Measurements from ENCODE around the gene CCDC6. TPM values are rescaled to one million over a fixed set of nuclear protein-coding genes. Genes with fewer than 3 reads are reported as not detected.

Gene CCDC6
- total RNA-seq, 1 experiment from 2014 or later = 54.9 TPM

GRCh38 chr10:59892697-59893096, 13.7 kb downstream of the CCDC6 start (continued):
- TF ChIP-seq CTCF (IDR thresholded peaks at IDR 0.05 in 2 of 3, conservative IDR thresholded peaks at IDR 0.05 in 1 of 3; ENCODE audit: borderline replicate concordance in 1 of 3, insufficient read depth in 1 of 3, low read depth in 2 of 3, low read length in 2 of 3) (no peak), SP1 (IDR thresholded peaks at IDR 0.05; ENCODE audit: low read depth) (no peak), FOSL1 (IDR thresholded peaks at IDR 0.05; ENCODE audit: low read depth) (no peak), CBX3 (IDR thresholded peaks at IDR 0.05; ENCODE audit: low read depth) (no peak), EZH2phosphoT487 (IDR thresholded peaks at IDR 0.05; ENCODE audit: borderline replicate concordance) (no peak), SIN3A (IDR thresholded peaks at IDR 0.05; ENCODE audit: low read depth) (no peak)

GRCh38 chr10:59891936-59892335, 14.4 kb downstream of the CCDC6 start:
- peaks cover 3% of the 10 kb centered on the region; the same call in 1 of the 2 replicates for H4K20me1 ChIP-seq (ENCODE audit: insufficient read depth)
- no peak for TF ChIP-seq ZNF274 (IDR thresholded peaks at IDR 0.05; ENCODE audit: low read depth, low read length)
- no peak for TF ChIP-seq REST (IDR thresholded peaks at IDR 0.05; ENCODE audit: low read depth)
- no peak for TF ChIP-seq RAD21 (IDR thresholded peaks at IDR 0.05; ENCODE audit: low read depth)
- TF ChIP-seq POLR2A (IDR thresholded peaks at IDR 0.05; ENCODE audit: borderline replicate concordance, extremely low read depth, insufficient read depth, insufficient read length) = no peak
- no peak for TF ChIP-seq EZH2phosphoT487 (IDR thresholded peaks at IDR 0.05; ENCODE audit: borderline replicate concordance)
- no peak for TF ChIP-seq ZBTB33 (IDR thresholded peaks at IDR 0.05; ENCODE audit: extremely low read depth, insufficient replicate concordance, low read length)
- no peak for TF ChIP-seq EZH2 (IDR thresholded peaks at IDR 0.05)
- TF ChIP-seq EGR1 (IDR thresholded peaks at IDR 0.05; ENCODE audit: low read depth) = no peak
- no peak for ATAC-seq
- peaks cover 97% of the 10 kb centered on the region for H3K79me2 ChIP-seq (ENCODE audit: insufficient read depth, low read length)
- no peak overlapping the region for H3K27ac ChIP-seq (ENCODE audit: low read depth, low read length)
- no peak for DNase-seq (ENCODE audit: low read depth, low spot score)
- H3K9ac ChIP-seq (ENCODE audit: low read length) = no peak overlapping the region
- H3K4me3 ChIP-seq (replicated peaks in 1 of 2; ENCODE audit: low read depth in 1 of 2, low read length in 2 of 2) = no peak overlapping the region
- intact Hi-C loops (cut with micrococcal nuclease) = no loop called here
- no peak overlapping the region for H2AFZ ChIP-seq (ENCODE audit: low read depth, low read length, poor library complexity, severe bottlenecking)
- no peak overlapping the region for H3K4me2 ChIP-seq (ENCODE audit: low read length)
- no TSS peak for BruUV-seq (replicated peaks)
- ChIA-PET RAD21 (ENCODE audit: low non-redundant PET in 1 of 2, low total read pairs in 2 of 2, uncharacterized antibody in 2 of 2, unreplicated experiment in 2 of 2) (no interaction called here), POLR2A (no interaction called here), CTCF (interaction anchor here (0.6 to 1.0 kb wide), 2 partner anchors 14 to 25 kb away, joined by 3 to 5 read pairs; partner anchors contain the start of gene CCDC6)
- peaks cover 0 to 5% of the 10 kb centered on the region in 2 experiments; a peak in 1 of 4 replicates for H3K4me1 ChIP-seq (ENCODE audit: control insufficient read depth in 1 of 2, insufficient read depth in 2 of 2, low read length in 2 of 2)
- H3K9me2 ChIP-seq (ENCODE audit: insufficient read depth) = no peaks in the 10 kb centered on the region
- H3K36me3 ChIP-seq (ENCODE audit: control insufficient read depth in 1 of 2, insufficient read depth in 2 of 2, low read length in 2 of 2) = no peaks in the 10 kb centered on the region
- H3K9me3 ChIP-seq (ENCODE audit: control insufficient read depth in 1 of 2, insufficient read depth in 1 of 2, low read depth in 1 of 2, low read length in 2 of 2) = no peaks in the 10 kb centered on the region
- no peaks in the 10 kb centered on the region for H3K27me3 ChIP-seq (ENCODE audit: insufficient read depth, low read length)
